HL-60 (cell line): ENCODE data around the gene EPB41.

Experiments used
- DNase-seq, 2 experiments: peaks; one replicate each; pipeline ENCODE4 v3.0.0-alpha.2; 2010 to 2020; ENCODE audit warnings: low read depth in 1 of 2, low spot score in 1 of 2
- H3K27ac ChIP-seq: fragments of 250-450 bp; sonication (Bioruptor Pico); replicated peaks from 2 replicates; pipeline ENCODE4 v1.5.1; 2020; ENCODE audit warnings: mild to moderate bottlenecking, moderate library complexity
- H3K27me3 ChIP-seq: fragments of 250-450 bp; sonication (Bioruptor Pico); 2 replicates; pipeline ENCODE4 v1.5.1; 2021; ENCODE audit warnings: mild to moderate bottlenecking, moderate library complexity; ENCODE audit not compliant: insufficient read depth, poor library complexity, severe bottlenecking
- H3K4me3 ChIP-seq: replicated peaks from 2 replicates; pipeline ENCODE4 v1.5.1; 2011; ENCODE audit warnings: mild to moderate bottlenecking, control low read depth, low read length; ENCODE audit not compliant: insufficient read depth
- CTCF ChIP-seq: IDR thresholded peaks from one replicate; pipeline ENCODE4 v1.5.1; 2011; ENCODE audit warnings: low read length, control low read depth, inconsistent platforms; ENCODE audit not compliant: insufficient read depth
- GABPA ChIP-seq: IDR thresholded peaks from 2 replicates; pipeline ENCODE4 v1.6.1; 2012; ENCODE audit warnings: low read depth
- POLR2AphosphoS5 ChIP-seq: IDR thresholded peaks from 2 replicates; pipeline ENCODE4 v1.6.1; 2012; ENCODE audit warnings: low read depth
- REST ChIP-seq: IDR thresholded peaks from 2 replicates; pipeline ENCODE4 v1.6.1; 2012; ENCODE audit warnings: low read depth; ENCODE audit not compliant: insufficient replicate concordance
- SPI1 ChIP-seq: IDR thresholded peaks from 2 replicates; pipeline ENCODE4 v1.6.1; 2012; ENCODE audit warnings: low read depth, mild to moderate bottlenecking, borderline replicate concordance

The EPB41 gene

GRCh38 chr1:28867850-28868249 is 46.5 kb upstream of the EPB41 start:
- no peak for DNase-seq
- Histone ChIP-seq H3K4me3 (no peak overlapping the region), H3K27me3 (no peaks in the 10 kb centered on the region), H3K27ac (no peak overlapping the region)
- TF ChIP-seq POLR2AphosphoS5 (no peak), GABPA (no peak), REST (no peak), CTCF (no peak), SPI1 (no peak)

GRCh38 chr1:28869952-28870351 is 44.4 kb upstream of the EPB41 start:
- H3K4me3 ChIP-seq, result no peak overlapping the region
- H3K27ac ChIP-seq, result no peak overlapping the region
- no peaks in the 10 kb centered on the region for H3K27me3 ChIP-seq
- TF ChIP-seq POLR2AphosphoS5, result no peak
- TF ChIP-seq REST, result no peak
- TF ChIP-seq GABPA, result no peak
- TF ChIP-seq SPI1, result no peak
- no peak for TF ChIP-seq CTCF
- no peak for DNase-seq

- H3K27me3 ChIP-seq, result no peaks in the 10 kb centered on the region
- no peak overlapping the region for H3K27ac ChIP-seq
- H3K4me3 ChIP-seq, result no peak overlapping the region
- no peak for DNase-seq
- TF ChIP-seq POLR2AphosphoS5 (no peak), SPI1 (no peak), REST (no peak), GABPA (no peak), CTCF (no peak)
Observed at GRCh38 chr1:28871631-28872401, 42.6 kb upstream of the EPB41 start.
